Right atrium auricular region (tissue), 2 donors: ENCODE data around the gene DHRS7B. TPM values are rescaled to one million over a fixed set of nuclear protein-coding genes. Genes with fewer than 3 reads are reported as not detected.
"Not testable (repeated sequence)": the region's sequence is repeated elsewhere in the genome, so short reads cannot be mapped to it uniquely, and the experiment has no call there.

Experiments
- DNase-seq: peaks from one replicate; pipeline ENCODE4 v3.0.0-alpha.2; 2019; ENCODE audit warnings: low spot score
- H3K27ac ChIP-seq, 2 donors: fragments of 200-600 bp; sonication (generic); 1 replicate in 1 of 2; 2 replicates in 1 of 2; pipeline ENCODE4 v1.5.1; 2016 to 2019
- H3K27me3 ChIP-seq, 2 donors: fragments of 200-600 bp; sonication (generic); one replicate each; pipeline versions ENCODE4 v1.5.1 to v1.6.0; 2017 to 2019
- H3K36me3 ChIP-seq: fragments of 200-600 bp; sonication (generic); one replicate; pipeline ENCODE4 v1.5.1; 2016
- H3K4me1 ChIP-seq, 2 donors: fragments of 200-600 bp; sonication (generic); one replicate each; pipeline versions ENCODE4 v1.5.1 to v1.6.0; 2017 to 2019
- H3K4me3 ChIP-seq, 2 donors: fragments of 200-600 bp; sonication (generic); 1 replicate in 1 of 2; 2 replicates in 1 of 2; pipeline ENCODE4 v1.5.1; 2017 to 2019; ENCODE audit warnings: mild to moderate bottlenecking in 1 of 2, moderate library complexity in 1 of 2
- H3K9me3 ChIP-seq, 2 donors: fragments of 200-600 bp; sonication (generic); one replicate each; pipeline ENCODE4 v1.5.1; 2019
- CTCF ChIP-seq, 2 donors: fragments of 200-600 bp; sonication (generic); IDR thresholded peaks; one replicate each; pipeline ENCODE4 v1.5.1; 2019; ENCODE audit warnings: antibody characterized with exemption in 2 of 2
- total RNA-seq, 2 donors: library from RNA; depleted of rRNA; stranded (reverse); fragments of >200 nt; gene quantifications; one replicate each; pipeline ENCODE4 v1.1.0, GENCODE V29; 2016

The DHRS7B gene
- total RNA-seq, 2 donors from 2014 or later = 35.8 to 45.3 TPM

GRCh38 chr17:21223086-21223485 lies 96.3 kb downstream of the DHRS7B start:
- no peak overlapping the region for H3K27ac ChIP-seq
- no peak overlapping the region for H3K4me3 ChIP-seq
- H3K9me3 ChIP-seq = no peaks in the 10 kb centered on the region
- H3K36me3 ChIP-seq = no peaks in the 10 kb centered on the region
- DNase-seq = no peak
- H3K27me3 ChIP-seq = no peaks in the 10 kb centered on the region
- TF ChIP-seq CTCF (IDR thresholded peaks at IDR 0.05) = no peak
- H3K4me1 ChIP-seq = no peaks in the 10 kb centered on the region

GRCh38 chr17:21227277-21227676 lies 100.5 kb downstream of the DHRS7B start:
- H3K27me3 ChIP-seq, H3K4me3 ChIP-seq, H3K36me3 ChIP-seq, H3K4me1 ChIP-seq, DNase-seq, H3K9me3 ChIP-seq, H3K27ac ChIP-seq: not testable (repeated sequence)

GRCh38 chr17:21228111-21228510 lies 101.3 kb downstream of the DHRS7B start:
- Histone ChIP-seq H3K27ac (no peak overlapping the region), H3K4me3 (no peak overlapping the region), H3K36me3 (no peaks in the 10 kb centered on the region), H3K27me3 (no peaks in the 10 kb centered on the region), H3K9me3 (peaks cover 0 to 5% of the 10 kb centered on the region in 2 donors), H3K4me1 (no peaks in the 10 kb centered on the region)
- TF ChIP-seq CTCF (IDR thresholded peaks at IDR 0.05) = no peak
- DNase-seq = no peak

- DNase-seq = no peak
- H3K36me3 ChIP-seq = no peaks in the 10 kb centered on the region
- H3K4me1 ChIP-seq = no peaks in the 10 kb centered on the region
- no peak overlapping the region for H3K27ac ChIP-seq
- TF ChIP-seq CTCF (IDR thresholded peaks at IDR 0.05) = no peak
- H3K9me3 ChIP-seq = peaks cover 0 to 5% of the 10 kb centered on the region in 2 donors
- H3K4me3 ChIP-seq = no peak overlapping the region
- H3K27me3 ChIP-seq = no peaks in the 10 kb centered on the region
These were observed 102.1 kb downstream of the DHRS7B start for GRCh38 chr17:21228845-21229244.

- H3K4me3 ChIP-seq = no peak overlapping the region
- peaks cover 0 to 5% of the 10 kb centered on the region in 2 donors for H3K9me3 ChIP-seq
- no peak for TF ChIP-seq CTCF (IDR thresholded peaks at IDR 0.05)
- no peak overlapping the region for H3K27ac ChIP-seq
- no peaks in the 10 kb centered on the region for H3K4me1 ChIP-seq
- H3K36me3 ChIP-seq = no peaks in the 10 kb centered on the region
- no peak for DNase-seq
- H3K27me3 ChIP-seq = no peaks in the 10 kb centered on the region
These were observed 104.8 kb downstream of the DHRS7B start for GRCh38 chr17:21231533-21231932.

- Histone ChIP-seq H3K9me3 (peaks cover 0 to 5% of the 10 kb centered on the region in 2 donors), H3K27ac (no peak overlapping the region), H3K36me3 (no peaks in the 10 kb centered on the region), H3K4me3 (no peak overlapping the region), H3K27me3 (no peaks in the 10 kb centered on the region), H3K4me1 (no peaks in the 10 kb centered on the region)
- DNase-seq = no peak
- no peak for TF ChIP-seq CTCF (IDR thresholded peaks at IDR 0.05)
These were observed 105.4 kb downstream of the DHRS7B start for GRCh38 chr17:21232033-21232749.
